Activated T-helper 1 cell treated with anti-CD3 and anti-CD28 coated beads, Interleukin-2, amount 50 U/mL, for 16 hours (primary cell): ENCODE data around the gene CEBPZOS.
"Not testable (repeated sequence)": the region's sequence is repeated elsewhere in the genome, so short reads cannot be mapped to it uniquely, and the experiment has no call there.

Experiments
- DNase-seq, 2 donors: peaks; one replicate each; pipeline ENCODE4 v3.0.0-alpha.2; 2020; ENCODE audit warnings: low read depth in 1 of 2, low spot score in 1 of 2

CEBPZOS gene

GRCh38 chr2:37190290-37190689 is 6.0 kb upstream of the CEBPZOS start:
- DNase-seq, result no peak

GRCh38 chr2:37191253-37191652 is 5.0 kb upstream of the CEBPZOS start:
- no peak for DNase-seq

GRCh38 chr2:37191747-37192146 is 4.5 kb upstream of the CEBPZOS start:
- no peak for DNase-seq

- DNase-seq, result no peak
Measured at GRCh38 chr2:37192551-37192950, 3.7 kb upstream of the CEBPZOS start.

- DNase-seq, result not testable (repeated sequence)
Measured at GRCh38 chr2:37195862-37196319, 405 bp upstream of the CEBPZOS start.

GRCh38 chr2:37198681-37199065 is 2.4 kb downstream of the CEBPZOS start:
- no peak for DNase-seq

- DNase-seq, result no peak
Measured at GRCh38 chr2:37201208-37201607, 4.9 kb downstream of the CEBPZOS start.

- DNase-seq, result no peak
Measured at GRCh38 chr2:37201766-37202165, 5.5 kb downstream of the CEBPZOS start.

GRCh38 chr2:37203708-37204107 is 7.4 kb downstream of the CEBPZOS start:
- no peak for DNase-seq

- not testable (repeated sequence) for DNase-seq
Measured at GRCh38 chr2:37205071-37205661, 8.9 kb downstream of the CEBPZOS start.

GRCh38 chr2:37205689-37206341 is 9.5 kb downstream of the CEBPZOS start:
- DNase-seq, result no peak

GRCh38 chr2:37206760-37207159 is 10.5 kb downstream of the CEBPZOS start:
- DNase-seq, result not testable (repeated sequence)

- no peak for DNase-seq
Measured at GRCh38 chr2:37211212-37211611, 14.9 kb downstream of the CEBPZOS start.

GRCh38 chr2:37211939-37212338 is 15.6 kb downstream of the CEBPZOS start:
- DNase-seq, result no peak

GRCh38 chr2:37215250-37215649 is 19.0 kb downstream of the CEBPZOS start:
- no peak for DNase-seq

GRCh38 chr2:37219046-37219445 is 22.8 kb downstream of the CEBPZOS start:
- DNase-seq, result no peak

- DNase-seq, result no peak
Measured at GRCh38 chr2:37223131-37223530, 26.8 kb downstream of the CEBPZOS start.

GRCh38 chr2:37224063-37224462 is 27.8 kb downstream of the CEBPZOS start:
- DNase-seq, result no peak

- not testable (repeated sequence) for DNase-seq
Measured at GRCh38 chr2:37225129-37225528, 28.8 kb downstream of the CEBPZOS start.

- DNase-seq, result no peak
Measured at GRCh38 chr2:37226863-37227262, 30.6 kb downstream of the CEBPZOS start.

GRCh38 chr2:37228788-37229187 is 32.5 kb downstream of the CEBPZOS start:
- DNase-seq, result no peak

GRCh38 chr2:37230581-37230980 is 34.3 kb downstream of the CEBPZOS start:
- DNase-seq, result no peak
